ENCODE data around the gene TMEM18.

DNA sequence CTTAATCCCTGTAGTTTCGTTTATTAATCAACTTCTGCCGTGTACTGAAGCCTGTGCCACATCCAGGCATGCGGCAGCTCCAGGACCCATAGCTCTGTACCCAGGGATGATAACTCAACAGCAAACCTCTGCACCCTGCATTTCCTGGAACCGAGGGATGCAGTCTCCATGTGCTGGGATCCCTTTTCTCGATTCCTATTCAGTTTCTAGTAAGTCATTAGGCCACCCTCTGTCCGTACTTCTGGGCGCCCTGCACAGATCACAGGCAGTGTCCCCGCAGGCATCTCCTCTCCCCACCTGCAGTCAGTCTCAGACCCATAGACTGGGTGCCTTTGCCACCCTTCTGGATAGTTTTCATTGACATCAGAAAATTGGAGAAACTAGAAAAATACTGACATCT is 18.8 kb downstream of the TMEM18 start:
- TF ChIP-seq, protein P1, sequence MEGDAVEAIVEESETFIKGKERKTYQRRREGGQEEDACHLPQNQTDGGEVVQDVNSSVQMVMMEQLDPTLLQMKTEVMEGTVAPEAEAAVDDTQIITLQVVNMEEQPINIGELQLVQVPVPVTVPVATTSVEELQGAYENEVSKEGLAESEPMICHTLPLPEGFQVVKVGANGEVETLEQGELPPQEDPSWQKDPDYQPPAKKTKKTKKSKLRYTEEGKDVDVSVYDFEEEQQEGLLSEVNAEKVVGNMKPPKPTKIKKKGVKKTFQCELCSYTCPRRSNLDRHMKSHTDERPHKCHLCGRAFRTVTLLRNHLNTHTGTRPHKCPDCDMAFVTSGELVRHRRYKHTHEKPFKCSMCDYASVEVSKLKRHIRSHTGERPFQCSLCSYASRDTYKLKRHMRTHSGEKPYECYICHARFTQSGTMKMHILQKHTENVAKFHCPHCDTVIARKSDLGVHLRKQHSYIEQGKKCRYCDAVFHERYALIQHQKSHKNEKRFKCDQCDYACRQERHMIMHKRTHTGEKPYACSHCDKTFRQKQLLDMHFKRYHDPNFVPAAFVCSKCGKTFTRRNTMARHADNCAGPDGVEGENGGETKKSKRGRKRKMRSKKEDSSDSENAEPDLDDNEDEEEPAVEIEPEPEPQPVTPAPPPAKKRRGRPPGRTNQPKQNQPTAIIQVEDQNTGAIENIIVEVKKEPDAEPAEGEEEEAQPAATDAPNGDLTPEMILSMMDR (conservative IDR thresholded peaks at IDR 0.05; ENCODE audit: low read depth, low read length) = no peak
- TF ChIP-seq FOS (IDR thresholded peaks at IDR 0.05; ENCODE audit: low read depth, low read length) (no peak), RFX5 (IDR thresholded peaks at IDR 0.05; ENCODE audit: low read depth, low read length) (no peak), RCOR1 (IDR thresholded peaks at IDR 0.05; ENCODE audit: insufficient replicate concordance, low read length) (no peak), POLR2A (IDR thresholded peaks at IDR 0.05; ENCODE audit: low read depth, low read length) (no peak), RAD21 (IDR thresholded peaks at IDR 0.05; ENCODE audit: low read length) (no peak), SMC3 (IDR thresholded peaks at IDR 0.05; ENCODE audit: low read depth, low read length) (no peak), MAZ (IDR thresholded peaks at IDR 0.05; ENCODE audit: borderline replicate concordance, low read depth, low read length) (no peak), CEBPB (IDR thresholded peaks at IDR 0.05; ENCODE audit: low read depth, low read length) (no peak), BHLHE40 (IDR thresholded peaks at IDR 0.05; ENCODE audit: low read depth, low read length) (no peak)
- TF ChIP-seq, protein P2, sequence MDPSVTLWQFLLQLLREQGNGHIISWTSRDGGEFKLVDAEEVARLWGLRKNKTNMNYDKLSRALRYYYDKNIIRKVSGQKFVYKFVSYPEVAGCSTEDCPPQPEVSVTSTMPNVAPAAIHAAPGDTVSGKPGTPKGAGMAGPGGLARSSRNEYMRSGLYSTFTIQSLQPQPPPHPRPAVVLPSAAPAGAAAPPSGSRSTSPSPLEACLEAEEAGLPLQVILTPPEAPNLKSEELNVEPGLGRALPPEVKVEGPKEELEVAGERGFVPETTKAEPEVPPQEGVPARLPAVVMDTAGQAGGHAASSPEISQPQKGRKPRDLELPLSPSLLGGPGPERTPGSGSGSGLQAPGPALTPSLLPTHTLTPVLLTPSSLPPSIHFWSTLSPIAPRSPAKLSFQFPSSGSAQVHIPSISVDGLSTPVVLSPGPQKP (IDR thresholded peaks at IDR 0.05; ENCODE audit: borderline replicate concordance, low read depth, low read length) = no peak
- TF ChIP-seq, protein P3, sequence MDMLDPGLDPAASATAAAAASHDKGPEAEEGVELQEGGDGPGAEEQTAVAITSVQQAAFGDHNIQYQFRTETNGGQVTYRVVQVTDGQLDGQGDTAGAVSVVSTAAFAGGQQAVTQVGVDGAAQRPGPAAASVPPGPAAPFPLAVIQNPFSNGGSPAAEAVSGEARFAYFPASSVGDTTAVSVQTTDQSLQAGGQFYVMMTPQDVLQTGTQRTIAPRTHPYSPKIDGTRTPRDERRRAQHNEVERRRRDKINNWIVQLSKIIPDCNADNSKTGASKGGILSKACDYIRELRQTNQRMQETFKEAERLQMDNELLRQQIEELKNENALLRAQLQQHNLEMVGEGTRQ (IDR thresholded peaks at IDR 0.05; ENCODE audit: low read depth, low read length) = no peak

Measured in IMR-90 (cell line).